Activated naive CD8-positive, alpha-beta T cell treated with anti-CD3 and anti-CD28 coated beads, Interleukin-2, amount 50 U/mL, for 24 hours (primary cell): ENCODE results near the gene TMEM132D.

Source experiments
- ATAC-seq: fragments of 150-1000 bp; cut with Tn5 transposase; one replicate; pipeline ENCODE4 v1.10.0; 2021
- DNase-seq: peaks from one replicate; pipeline ENCODE4 v3.0.0; 2021
- H3K27ac Mint-ChIP-seq: one replicate; pipeline ENCODE4 v1.8.0; 2021; ENCODE audit warnings: mild to moderate bottlenecking, mixed read lengths
- H3K27me3 Mint-ChIP-seq: one replicate; pipeline ENCODE4 v1.8.0; 2021; ENCODE audit warnings: mixed read lengths
- H3K36me3 Mint-ChIP-seq: one replicate; pipeline ENCODE4 v1.8.0; 2021; ENCODE audit warnings: low read depth, mixed read lengths
- H3K4me1 Mint-ChIP-seq: one replicate; pipeline ENCODE4 v1.8.0; 2021; ENCODE audit warnings: mixed read lengths
- H3K4me3 Mint-ChIP-seq: one replicate; pipeline ENCODE4 v1.8.0; 2021; ENCODE audit warnings: mild to moderate bottlenecking, moderate library complexity, mixed read lengths
- H3K9me3 Mint-ChIP-seq: one replicate; pipeline ENCODE4 v1.8.0; 2021; ENCODE audit warnings: mixed read lengths

TMEM132D gene

GRCh38 chr12:129696405-129696804 is 207.4 kb downstream of the TMEM132D start:
- Mint-ChIP-seq H3K27ac (no peak overlapping the region), H3K4me3 (no peak overlapping the region), H3K36me3 (no peaks in the 10 kb centered on the region), H3K4me1 (no peaks in the 10 kb centered on the region), H3K9me3 (peaks cover 21% of the 10 kb centered on the region), H3K27me3 (no peaks in the 10 kb centered on the region)
- DNase-seq (no peak), ATAC-seq (no peak)

GRCh38 chr12:129693731-129694130 is 210.1 kb downstream of the TMEM132D start:
- Mint-ChIP-seq H3K27me3 (no peaks in the 10 kb centered on the region), H3K4me3 (no peak overlapping the region)
- no peak for DNase-seq

GRCh38 chr12:129687731-129688130 is 216.1 kb downstream of the TMEM132D start:
- Mint-ChIP-seq H3K36me3 (no peaks in the 10 kb centered on the region), H3K4me3 (no peak overlapping the region), H3K4me1 (no peaks in the 10 kb centered on the region), H3K27ac (no peak overlapping the region), H3K27me3 (no peaks in the 10 kb centered on the region), H3K9me3 (peaks cover 23% of the 10 kb centered on the region)
- ATAC-seq: no peak
- DNase-seq: no peak

More at GRCh38 chr12:129693731-129694130, 210.1 kb downstream of the TMEM132D start:
- Mint-ChIP-seq H3K27ac (no peak overlapping the region), H3K36me3 (no peaks in the 10 kb centered on the region), H3K9me3 (peaks cover 26% of the 10 kb centered on the region), H3K4me1 (no peaks in the 10 kb centered on the region)
- ATAC-seq: no peak

DNA sequence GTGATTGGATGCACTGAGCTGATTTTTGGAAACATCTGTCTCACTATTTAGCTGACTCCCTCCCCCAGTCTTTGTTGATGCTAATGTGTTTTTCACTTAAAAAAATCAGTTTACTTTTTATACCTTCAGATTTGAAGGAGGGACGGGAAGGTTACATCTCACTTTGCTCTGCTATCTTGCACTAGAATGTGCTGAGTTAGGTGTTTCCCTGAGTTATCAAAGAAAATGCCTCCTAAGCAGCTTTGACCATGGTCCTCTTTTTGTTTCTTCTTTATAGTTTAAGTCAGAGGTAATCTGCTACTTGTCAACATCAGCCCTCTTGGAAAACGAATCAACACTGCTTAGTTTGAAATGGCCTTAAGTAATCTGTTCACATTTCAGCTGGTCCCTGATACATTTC is 222.0 kb downstream of the TMEM132D start:
- Mint-ChIP-seq H3K4me1 (no peaks in the 10 kb centered on the region), H3K9me3 (peaks cover 23% of the 10 kb centered on the region)

DNA sequence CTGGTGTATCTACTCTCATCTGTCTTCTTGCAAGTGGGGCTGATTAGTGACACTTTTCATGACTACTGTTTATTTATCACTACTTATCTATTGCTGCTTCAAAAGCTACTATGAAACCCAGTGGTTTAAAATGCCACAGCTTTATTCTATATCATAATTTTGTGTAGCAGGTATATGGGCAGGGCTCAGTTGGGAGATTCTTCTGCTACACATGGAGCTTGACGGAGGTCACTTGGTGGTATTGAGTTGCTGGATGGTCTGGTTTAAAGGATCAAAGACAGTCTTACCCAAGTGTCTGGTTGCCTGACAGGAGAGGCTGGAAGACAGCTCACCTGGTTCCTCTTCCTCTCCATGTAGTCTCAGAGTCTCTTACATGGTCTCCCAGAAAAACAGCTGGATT is 222.7 kb downstream of the TMEM132D start:
- Mint-ChIP-seq H3K27me3 (no peaks in the 10 kb centered on the region), H3K27ac (no peak overlapping the region)

More for the DNA sequence above, 222.0 kb downstream of the TMEM132D start:
- Mint-ChIP-seq H3K36me3 (no peaks in the 10 kb centered on the region), H3K4me3 (no peak overlapping the region), H3K27ac (no peak overlapping the region), H3K27me3 (no peaks in the 10 kb centered on the region)
- DNase-seq: no peak
- no peak for ATAC-seq

GRCh38 chr12:129676411-129676810 is 227.4 kb downstream of the TMEM132D start:
- H3K27ac Mint-ChIP-seq: no peak overlapping the region

More for the DNA sequence above, 222.7 kb downstream of the TMEM132D start:
- no peak for DNase-seq
- Mint-ChIP-seq H3K9me3 (peaks cover 23% of the 10 kb centered on the region), H3K36me3 (no peaks in the 10 kb centered on the region), H3K4me3 (no peak overlapping the region), H3K4me1 (no peaks in the 10 kb centered on the region)
- no peak for ATAC-seq

GRCh38 chr12:129675947-129676346 is 227.9 kb downstream of the TMEM132D start:
- Mint-ChIP-seq H3K9me3 (peaks cover 9% of the 10 kb centered on the region), H3K4me1 (no peaks in the 10 kb centered on the region), H3K4me3 (no peak overlapping the region), H3K27ac (no peak overlapping the region), H3K27me3 (no peaks in the 10 kb centered on the region), H3K36me3 (no peaks in the 10 kb centered on the region)
- no peak for ATAC-seq
- no peak for DNase-seq

More at GRCh38 chr12:129676411-129676810, 227.4 kb downstream of the TMEM132D start:
- H3K36me3 Mint-ChIP-seq: no peaks in the 10 kb centered on the region
- no peaks in the 10 kb centered on the region for H3K27me3 Mint-ChIP-seq
- no peaks in the 10 kb centered on the region for H3K4me1 Mint-ChIP-seq
- no peak overlapping the region for H3K4me3 Mint-ChIP-seq
- ATAC-seq (no peak), DNase-seq (no peak)
- H3K9me3 Mint-ChIP-seq: peaks cover 9% of the 10 kb centered on the region

DNA sequence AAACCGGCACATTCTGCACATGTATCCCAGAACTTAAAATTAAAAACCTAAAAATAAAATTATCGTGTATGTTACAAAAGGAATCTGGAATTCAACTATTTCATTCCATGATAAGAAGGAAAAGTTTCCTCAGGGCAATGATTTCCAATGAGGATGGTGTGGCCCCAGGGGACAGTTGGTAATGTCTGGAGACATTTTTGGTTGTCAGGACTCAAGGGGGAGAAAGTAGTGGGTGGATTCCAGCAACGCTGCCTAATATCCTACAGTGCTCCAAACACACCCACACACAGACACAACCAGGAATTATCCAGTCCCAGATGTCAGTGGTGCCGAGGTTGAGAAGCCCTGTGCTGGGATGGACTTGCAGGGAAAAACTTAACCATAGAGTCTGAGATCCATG is 228.3 kb downstream of the TMEM132D start:
- Mint-ChIP-seq H3K9me3 (peaks cover 9% of the 10 kb centered on the region), H3K27me3 (no peaks in the 10 kb centered on the region), H3K4me3 (no peak overlapping the region), H3K36me3 (no peaks in the 10 kb centered on the region), H3K27ac (no peak overlapping the region), H3K4me1 (no peaks in the 10 kb centered on the region)
- ATAC-seq: no peak
- no peak for DNase-seq

DNA sequence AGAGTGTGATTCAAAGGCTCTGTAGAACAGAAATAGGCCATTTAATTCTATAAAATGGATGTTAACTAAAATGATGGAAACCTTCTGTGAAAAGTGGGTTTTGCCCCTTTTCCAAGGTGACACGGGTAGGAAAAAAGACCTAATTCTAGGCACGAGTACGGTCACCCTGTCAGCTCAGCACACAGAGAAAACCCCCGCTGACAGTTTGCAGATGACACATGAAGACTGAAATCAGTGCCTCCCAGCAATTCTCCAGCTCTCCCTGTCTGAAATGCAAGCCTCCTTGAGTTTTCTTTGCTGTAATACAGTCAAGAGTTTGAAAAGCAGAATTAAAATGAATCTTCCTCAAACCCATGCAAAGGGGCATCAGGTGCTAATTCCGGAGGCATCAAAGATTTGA is 230.0 kb downstream of the TMEM132D start:
- Mint-ChIP-seq H3K4me1 (no peaks in the 10 kb centered on the region), H3K27me3 (no peaks in the 10 kb centered on the region)
- ATAC-seq: no peak

DNA sequence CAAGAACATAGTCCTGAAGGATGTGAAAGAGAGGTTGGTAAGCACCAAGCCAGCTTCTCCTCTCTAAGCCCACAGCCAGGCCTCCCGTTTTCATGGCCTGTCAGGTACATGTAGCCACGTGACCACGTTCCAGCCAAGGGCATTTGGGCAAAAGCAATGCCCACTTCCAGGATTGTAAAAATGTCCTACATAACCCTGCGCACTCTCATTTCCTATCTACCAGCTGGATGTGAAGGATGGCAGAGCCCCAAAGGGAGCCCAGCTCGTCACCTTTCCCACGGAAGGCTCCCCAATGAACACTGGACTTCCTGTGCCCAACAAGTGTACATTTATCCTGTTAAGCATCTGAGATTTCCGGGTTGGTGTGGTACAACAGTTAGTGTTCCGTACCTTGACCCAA is 231.7 kb downstream of the TMEM132D start:
- Mint-ChIP-seq H3K9me3 (peaks cover 14% of the 10 kb centered on the region), H3K36me3 (no peaks in the 10 kb centered on the region), H3K4me3 (no peak overlapping the region), H3K4me1 (no peaks in the 10 kb centered on the region), H3K27ac (no peak overlapping the region), H3K27me3 (no peaks in the 10 kb centered on the region)
- no peak for DNase-seq
- ATAC-seq: no peak

More for the DNA sequence above, 230.0 kb downstream of the TMEM132D start:
- H3K27ac Mint-ChIP-seq: no peak overlapping the region
- H3K36me3 Mint-ChIP-seq: no peaks in the 10 kb centered on the region
- no peak overlapping the region for H3K4me3 Mint-ChIP-seq
- DNase-seq: no peak
- H3K9me3 Mint-ChIP-seq: peaks cover 7% of the 10 kb centered on the region

DNA sequence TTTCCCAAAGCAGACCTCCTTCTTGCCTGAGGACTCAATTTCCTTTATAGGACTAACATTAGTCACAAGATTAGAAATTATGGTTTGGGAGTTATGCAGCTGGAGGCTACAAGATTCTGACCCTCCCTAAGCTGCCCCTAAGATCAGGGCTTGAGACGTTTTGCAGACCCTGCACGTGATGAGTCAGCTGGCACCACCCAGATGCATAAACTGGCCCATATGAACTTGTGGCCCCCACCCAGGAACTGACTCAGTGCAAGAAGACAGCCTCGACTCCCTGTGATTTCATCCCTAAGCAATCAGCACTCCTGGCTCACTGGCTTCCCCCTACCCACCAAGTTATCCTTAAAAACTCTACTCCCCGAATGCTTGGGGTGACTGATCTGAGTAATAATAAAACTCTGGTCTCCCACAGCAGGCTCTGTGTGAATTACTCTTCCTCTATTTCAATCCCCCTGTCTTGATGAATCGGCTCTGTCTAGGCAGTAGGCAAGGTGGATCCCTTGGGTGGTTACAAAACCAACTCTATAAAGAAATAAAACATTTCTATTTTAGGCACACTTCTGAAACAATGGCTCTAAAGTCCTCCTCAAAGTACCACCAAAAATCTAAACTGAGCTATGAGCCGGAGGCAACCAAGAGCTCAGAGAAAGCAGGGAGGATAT is 233.4 kb downstream of the TMEM132D start:
- Mint-ChIP-seq H3K4me1 (no peaks in the 10 kb centered on the region), H3K36me3 (no peaks in the 10 kb centered on the region), H3K9me3 (peaks cover 14% of the 10 kb centered on the region), H3K27ac (no peak overlapping the region), H3K27me3 (no peaks in the 10 kb centered on the region), H3K4me3 (no peak overlapping the region)
- ATAC-seq (no peak), DNase-seq (no peak)

GRCh38 chr12:129665414-129665813 is 238.4 kb downstream of the TMEM132D start:
- Mint-ChIP-seq H3K9me3 (peaks cover 10% of the 10 kb centered on the region), H3K4me1 (no peaks in the 10 kb centered on the region), H3K4me3 (no peak overlapping the region), H3K27me3 (no peaks in the 10 kb centered on the region), H3K27ac (no peak overlapping the region), H3K36me3 (no peaks in the 10 kb centered on the region)
- no peak for DNase-seq
- ATAC-seq: no peak

DNA sequence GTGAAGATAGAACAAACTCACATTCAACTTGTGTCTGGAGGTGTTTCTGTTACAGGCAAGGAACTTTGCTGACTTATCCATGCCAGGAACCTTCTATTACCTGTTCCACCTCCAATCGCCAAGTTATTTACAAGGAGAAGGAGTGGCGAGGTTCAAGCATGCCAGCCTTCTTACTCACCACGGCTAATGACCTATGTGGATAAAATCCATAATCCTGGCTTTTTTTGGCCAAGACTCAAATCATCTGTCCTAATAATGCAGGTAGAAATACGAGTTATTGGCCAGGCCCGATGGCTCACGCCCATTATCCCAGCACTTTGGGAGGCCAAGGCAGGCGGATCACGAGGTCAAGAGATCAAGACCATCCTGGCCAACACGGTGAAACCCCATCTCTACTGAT is 241.6 kb downstream of the TMEM132D start:
- Mint-ChIP-seq H3K4me3 (no peak overlapping the region), H3K4me1 (no peaks in the 10 kb centered on the region), H3K27ac (no peak overlapping the region), H3K36me3 (no peaks in the 10 kb centered on the region), H3K9me3 (peaks cover 7% of the 10 kb centered on the region), H3K27me3 (no peaks in the 10 kb centered on the region)
- ATAC-seq (no peak), DNase-seq (no peak)

- H3K27ac Mint-ChIP-seq: no peak overlapping the region
- no peaks in the 10 kb centered on the region for H3K4me1 Mint-ChIP-seq
- no peak for DNase-seq
- H3K4me3 Mint-ChIP-seq: no peak overlapping the region
- H3K9me3 Mint-ChIP-seq: peaks cover 10% of the 10 kb centered on the region
- ATAC-seq: no peak
- no peaks in the 10 kb centered on the region for H3K27me3 Mint-ChIP-seq
- H3K36me3 Mint-ChIP-seq: no peaks in the 10 kb centered on the region
Measured at GRCh38 chr12:129660946-129661345, 242.9 kb downstream of the TMEM132D start.

GRCh38 chr12:129659961-129660622 is 243.7 kb downstream of the TMEM132D start:
- H3K36me3 Mint-ChIP-seq: no peaks in the 10 kb centered on the region
- no peak overlapping the region for H3K4me3 Mint-ChIP-seq
- no peaks in the 10 kb centered on the region for H3K27me3 Mint-ChIP-seq
- no peak overlapping the region for H3K27ac Mint-ChIP-seq
- no peak for DNase-seq
- H3K4me1 Mint-ChIP-seq: no peaks in the 10 kb centered on the region
- no peak for ATAC-seq
- H3K9me3 Mint-ChIP-seq: peaks cover 11% of the 10 kb centered on the region
